Measurements from ENCODE around the gene SSU72.

DNA sequence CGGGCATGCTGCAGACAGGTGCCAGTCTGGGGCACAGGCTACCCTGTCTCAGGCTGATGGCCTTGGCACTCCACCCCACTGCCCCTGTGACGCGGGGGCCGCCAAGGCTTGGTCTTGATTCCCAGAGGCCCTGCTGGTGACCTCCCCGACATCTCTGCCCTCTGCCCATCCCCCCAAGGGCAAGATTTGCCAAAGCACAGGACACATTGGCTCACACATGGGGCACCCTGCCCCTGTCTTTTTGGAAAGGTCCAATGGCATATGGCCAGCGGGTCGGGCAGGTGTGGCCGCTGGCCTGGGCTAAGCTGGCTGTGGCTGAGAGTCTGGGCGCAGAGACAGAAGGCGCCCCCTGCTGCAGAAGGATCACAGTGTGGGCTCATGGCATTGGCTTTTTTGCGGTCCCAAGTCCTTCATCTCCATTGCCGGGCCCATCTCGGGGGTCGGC lies 45.3 kb upstream of the SSU72 start:
- TF ChIP-seq, protein P1, sequence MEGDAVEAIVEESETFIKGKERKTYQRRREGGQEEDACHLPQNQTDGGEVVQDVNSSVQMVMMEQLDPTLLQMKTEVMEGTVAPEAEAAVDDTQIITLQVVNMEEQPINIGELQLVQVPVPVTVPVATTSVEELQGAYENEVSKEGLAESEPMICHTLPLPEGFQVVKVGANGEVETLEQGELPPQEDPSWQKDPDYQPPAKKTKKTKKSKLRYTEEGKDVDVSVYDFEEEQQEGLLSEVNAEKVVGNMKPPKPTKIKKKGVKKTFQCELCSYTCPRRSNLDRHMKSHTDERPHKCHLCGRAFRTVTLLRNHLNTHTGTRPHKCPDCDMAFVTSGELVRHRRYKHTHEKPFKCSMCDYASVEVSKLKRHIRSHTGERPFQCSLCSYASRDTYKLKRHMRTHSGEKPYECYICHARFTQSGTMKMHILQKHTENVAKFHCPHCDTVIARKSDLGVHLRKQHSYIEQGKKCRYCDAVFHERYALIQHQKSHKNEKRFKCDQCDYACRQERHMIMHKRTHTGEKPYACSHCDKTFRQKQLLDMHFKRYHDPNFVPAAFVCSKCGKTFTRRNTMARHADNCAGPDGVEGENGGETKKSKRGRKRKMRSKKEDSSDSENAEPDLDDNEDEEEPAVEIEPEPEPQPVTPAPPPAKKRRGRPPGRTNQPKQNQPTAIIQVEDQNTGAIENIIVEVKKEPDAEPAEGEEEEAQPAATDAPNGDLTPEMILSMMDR (IDR thresholded peaks at IDR 0.05), result no peak
- no peak for TF ChIP-seq POLR2A (IDR thresholded peaks at IDR 0.05; ENCODE audit: low read depth)

Measured in esophagus muscularis mucosa (tissue), 3 donors.